AG04450 (cell line): ENCODE measurements around the gene AGPAT4. TPM values are rescaled to one million over a fixed set of nuclear protein-coding genes. Genes with fewer than 3 reads are reported as not detected.
A peak's percentile ranks its signal among the peaks of the same experiment; 100 is the strongest.

ENCODE experiments used
- CTCF ChIA-PET: fragments of 300-600, 350-600 bp; formaldehyde crosslinking; extraction: SDS; loops from one replicate; lab custom pipeline; 2022; ENCODE audit warnings: antibody characterized with exemption, inconsistent platforms; lab: Charles Lee
- POLR2A ChIA-PET: fragments of 350-600 bp; formaldehyde crosslinking; extraction: SDS; loops from one replicate; lab custom pipeline; 2021; ENCODE audit warnings: antibody characterized with exemption, inconsistent platforms; lab: Yijun Ruan, JAX
- DNase-seq: peaks from one replicate; pipeline ENCODE4 v3.0.0-alpha.2; 2011; ENCODE audit warnings: low read depth, low spot score
- H3K27ac ChIP-seq: one replicate; pipeline ENCODE4 v1.5.1; 2012; ENCODE audit warnings: low read depth, low read length, control low read depth
- H3K27me3 ChIP-seq: one replicate; pipeline ENCODE4 v1.6.0; 2012; ENCODE audit warnings: low read length; ENCODE audit not compliant: control insufficient read depth, insufficient read depth
- H3K4me3 ChIP-seq: 2 replicates; pipeline ENCODE4 v1.5.1; 2011; ENCODE audit warnings: mild to moderate bottlenecking, low read depth, low read length, control low read depth
- H3K9me3 ChIP-seq: 2 replicates; pipeline ENCODE4 v1.5.1; 2012; ENCODE audit warnings: low read length; ENCODE audit not compliant: control insufficient read depth, insufficient read depth
- CTCF ChIP-seq: IDR thresholded peaks from 2 replicates; pipeline ENCODE4 v1.5.1; 2011; ENCODE audit warnings: low read depth, low read length, control low read depth, inconsistent platforms
- polyA plus RNA-seq: library from polyadenylated mRNA; depleted of rRNA; stranded (reverse); fragments of >200 nt; gene quantifications from 2 replicates; pipeline ENCODE4 v1.2.3, GENCODE V29; 2011

AGPAT4 gene
- polyA plus RNA-seq, 1 experiment: 10.0 TPM

- TF ChIP-seq CTCF: no peak
- no peaks in the 10 kb centered on the region for H3K27me3 ChIP-seq
- H3K27ac ChIP-seq: peak overlapping the region; percentile 89
- DNase-seq: peak; percentile 55
- CTCF ChIA-PET: interaction anchor here (0.8 to 2.3 kb wide), 3 partner anchors 13 to 155 kb away, joined by 3 to 12 read pairs (median 8); no protein-coding TSS in a partner anchor
- H3K9me3 ChIP-seq: peaks cover 2% of the 10 kb centered on the region; the same call in 1 of the 2 replicates
- POLR2A ChIA-PET: interaction anchor here (1.9 to 2.0 kb wide), 2 partner anchors 18 to 58 kb away, joined by 9 to 11 read pairs; partner anchors contain the start of gene AGPAT4
- no peak overlapping the region for H3K4me3 ChIP-seq
Measured at GRCh38 chr6:161215876-161216615, 57.8 kb downstream of the AGPAT4 start.

DNA sequence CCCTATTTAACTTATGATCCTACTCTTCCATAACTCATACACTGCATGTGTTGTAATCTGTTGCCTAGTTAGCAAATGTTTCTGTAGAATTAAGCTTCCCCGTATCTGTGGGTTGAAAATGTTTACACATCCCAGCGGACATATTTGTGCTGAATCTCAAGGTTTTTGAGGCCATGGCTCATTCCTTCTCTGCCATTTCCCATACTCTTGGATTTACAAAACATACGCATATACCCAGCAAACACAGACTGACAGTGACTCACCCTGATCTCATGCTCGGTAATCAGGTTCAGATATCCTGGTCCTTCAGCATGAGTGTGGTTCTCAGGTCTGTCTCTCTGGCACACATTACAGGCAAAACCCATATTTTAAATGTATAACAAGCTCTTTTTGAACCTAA is 58.7 kb downstream of the AGPAT4 start:
- no peaks in the 10 kb centered on the region for H3K27me3 ChIP-seq
- H3K9me3 ChIP-seq: peaks cover 2% of the 10 kb centered on the region; the same call in 1 of the 2 replicates
- ChIA-PET CTCF (interaction anchor here (0.6 to 2.3 kb wide), 7 partner anchors 14 to 222 kb away, joined by 3 to 12 read pairs (median 3); no protein-coding TSS in a partner anchor), POLR2A (interaction anchor here (1.3 to 2.0 kb wide), 3 partner anchors 13 to 59 kb away, joined by 9 to 11 read pairs (median 9); partner anchors contain the start of gene AGPAT4)
- DNase-seq: peak; percentile 99
- H3K27ac ChIP-seq: peak overlapping the region; percentile 89
- TF ChIP-seq CTCF: no peak
- H3K4me3 ChIP-seq: no peak overlapping the region

GRCh38 chr6:161214722-161215121 is 59.1 kb downstream of the AGPAT4 start:
- no peak for TF ChIP-seq CTCF
- Histone ChIP-seq H3K27me3 (no peaks in the 10 kb centered on the region), H3K27ac (peak overlapping the region; percentile 92), H3K4me3 (no peak overlapping the region), H3K9me3 (peaks cover 2% of the 10 kb centered on the region; the same call in 1 of the 2 replicates)
- ChIA-PET CTCF (interaction anchor here (0.7 to 2.3 kb wide), 5 partner anchors 13 to 221 kb away, joined by 3 to 12 read pairs (median 5); no protein-coding TSS in a partner anchor), POLR2A (interaction anchor here (0.6 to 2.0 kb wide), 4 partner anchors 14 to 185 kb away, joined by 3 to 11 read pairs (median 9); partner anchors contain the start of gene AGPAT4)
- DNase-seq: no peak

DNA sequence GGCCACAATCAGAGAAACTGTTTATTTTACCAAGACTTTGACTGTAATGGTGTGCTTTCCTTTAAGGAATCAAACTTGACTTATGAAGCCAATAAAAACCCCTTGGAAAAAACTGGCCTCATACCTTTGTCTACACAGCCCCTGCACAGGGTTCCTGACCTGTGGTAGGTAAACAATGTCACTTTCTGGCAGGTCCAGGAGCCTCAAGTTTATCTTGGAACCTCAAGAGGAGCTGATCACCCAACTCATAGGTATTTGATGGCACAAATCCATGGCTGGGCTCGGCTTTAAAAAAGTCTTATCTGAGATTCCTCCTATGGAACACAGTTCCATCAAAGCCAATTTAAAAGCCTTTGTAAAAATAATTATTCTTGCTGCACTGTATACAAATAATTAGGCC is 61.0 kb downstream of the AGPAT4 start:
- DNase-seq: no peak
- TF ChIP-seq CTCF: no peak
- no peak overlapping the region for H3K4me3 ChIP-seq
- ChIA-PET POLR2A (no interaction called here), CTCF (no interaction called here)
- H3K27ac ChIP-seq: no peak overlapping the region
- no peaks in the 10 kb centered on the region for H3K27me3 ChIP-seq
- peaks cover 2% of the 10 kb centered on the region; the same call in 1 of the 2 replicates for H3K9me3 ChIP-seq
